HG03103 (cell line): ENCODE results near the gene ZFYVE26.

Experiments
- ATAC-seq: cut with Tn5 transposase; IDR thresholded peaks from one replicate; pipeline ENCODE4 v1.9.1; 2021; ENCODE audit warnings: low read depth; ENCODE audit not compliant: unreplicated experiment

The ZFYVE26 gene

GRCh38 chr14:67817750-67818438 is 1.5 kb upstream of the ZFYVE26 start:
- ATAC-seq, result no peak

GRCh38 chr14:67815573-67816225 is 691 bp downstream of the ZFYVE26 start:
- ATAC-seq, result no peak

GRCh38 chr14:67814821-67815220 is 1.6 kb downstream of the ZFYVE26 start:
- no peak for ATAC-seq

- ATAC-seq, result no peak
Measured at GRCh38 chr14:67806246-67806645, 10.1 kb downstream of the ZFYVE26 start.

- ATAC-seq, result no peak
Measured at GRCh38 chr14:67800743-67801142, 15.6 kb downstream of the ZFYVE26 start.

GRCh38 chr14:67798731-67799130 is 17.7 kb downstream of the ZFYVE26 start:
- ATAC-seq, result no peak

GRCh38 chr14:67787673-67788072 is 28.7 kb downstream of the ZFYVE26 start:
- no peak for ATAC-seq

GRCh38 chr14:67785270-67786109 is 30.9 kb downstream of the ZFYVE26 start:
- no peak for ATAC-seq

- no peak for ATAC-seq
Measured at GRCh38 chr14:67784244-67784823, 32.1 kb downstream of the ZFYVE26 start.

GRCh38 chr14:67782090-67782489 is 34.3 kb downstream of the ZFYVE26 start:
- ATAC-seq, result no peak

GRCh38 chr14:67778792-67779191 is 37.6 kb downstream of the ZFYVE26 start:
- ATAC-seq, result no peak

GRCh38 chr14:67776653-67777322 is 39.6 kb downstream of the ZFYVE26 start:
- ATAC-seq, result no peak

- ATAC-seq, result no peak
Measured at GRCh38 chr14:67773844-67774377, 42.5 kb downstream of the ZFYVE26 start.

GRCh38 chr14:67768219-67768618 is 48.2 kb downstream of the ZFYVE26 start:
- ATAC-seq, result no peak

GRCh38 chr14:67766035-67766680 is 50.2 kb downstream of the ZFYVE26 start:
- ATAC-seq, result no peak

GRCh38 chr14:67765192-67765834 is 51.1 kb downstream of the ZFYVE26 start:
- ATAC-seq, result no peak

GRCh38 chr14:67764496-67764895 is 51.9 kb downstream of the ZFYVE26 start:
- no peak for ATAC-seq

- ATAC-seq, result no peak
Measured at GRCh38 chr14:67763158-67763822, 53.1 kb downstream of the ZFYVE26 start.

- ATAC-seq, result no peak
Measured at GRCh38 chr14:67762051-67762450, 54.3 kb downstream of the ZFYVE26 start.
